GM12873 (cell line): ENCODE data around the gene PBX1.

Experiments
- CTCF ChIP-seq: IDR thresholded peaks from 2 replicates; pipeline ENCODE4 v1.5.1; 2012; ENCODE audit warnings: low read depth, mild to moderate bottlenecking, moderate library complexity, low read length, control low read depth; ENCODE audit not compliant: insufficient read depth; ENCODE audit errors: missing control alignments

Gene PBX1

GRCh38 chr1:164769486-164770130 is 210.6 kb downstream of the PBX1 start:
- no peak for TF ChIP-seq CTCF

GRCh38 chr1:164770131-164770529 is 211.1 kb downstream of the PBX1 start:
- no peak for TF ChIP-seq CTCF

GRCh38 chr1:164771041-164771618 is 212.1 kb downstream of the PBX1 start:
- no peak for TF ChIP-seq CTCF

- no peak for TF ChIP-seq CTCF
Measured at GRCh38 chr1:164771619-164772361, 212.8 kb downstream of the PBX1 start.

- TF ChIP-seq CTCF: no peak
Measured at GRCh38 chr1:164772635-164773034, 213.7 kb downstream of the PBX1 start.

- no peak for TF ChIP-seq CTCF
Measured at GRCh38 chr1:164773102-164773501, 214.1 kb downstream of the PBX1 start.

- TF ChIP-seq CTCF: no peak
Measured at GRCh38 chr1:164774413-164774812, 215.4 kb downstream of the PBX1 start.
